Measurements from ENCODE around the gene TRABD2B. TPM values are rescaled to one million over a fixed set of nuclear protein-coding genes. Genes with fewer than 3 reads are reported as not detected.

The TRABD2B gene
- total RNA-seq, 1 experiment from 2014 or later = 10.3 TPM

GRCh38 chr1:47911892-47912291 lies 85.3 kb downstream of the TRABD2B start:
- Mint-ChIP-seq H3K9me3 (no peaks in the 10 kb centered on the region), H3K36me3 (no peaks in the 10 kb centered on the region), H3K27ac (no peak overlapping the region), H3K27me3 (ENCODE audit: low read depth) (no peaks in the 10 kb centered on the region), H3K4me3 (no peak overlapping the region), H3K4me1 (peaks cover 27% of the 10 kb centered on the region)
- CTCF ChIA-PET = no interaction called here
- no peak for DNase-seq (ENCODE audit: low spot score)
- no peak for ATAC-seq
- TF ChIP-seq ZMAT4 (CRISPR knock-in tag; IDR thresholded peaks at IDR 0.05) (no peak), ZNF423 (CRISPR knock-in tag; IDR thresholded peaks at IDR 0.05) (no peak), NR2C2 (CRISPR knock-in tag; IDR thresholded peaks at IDR 0.05) (no peak), ERG (CRISPR knock-in tag; IDR thresholded peaks at IDR 0.05) (no peak), ATF6 (CRISPR knock-in tag; IDR thresholded peaks at IDR 0.05) (no peak), NFYB (CRISPR knock-in tag; conservative IDR thresholded peaks at IDR 0.05; ENCODE audit: low read depth) (no peak), JAZF1 (CRISPR knock-in tag; IDR thresholded peaks at IDR 0.05) (no peak), MXD4 (CRISPR knock-in tag; IDR thresholded peaks at IDR 0.05; ENCODE audit: borderline replicate concordance) (no peak), E2F5 (CRISPR knock-in tag; IDR thresholded peaks at IDR 0.05) (no peak), USF1 (CRISPR knock-in tag; IDR thresholded peaks at IDR 0.05) (no peak), CREM (CRISPR knock-in tag; IDR thresholded peaks at IDR 0.05) (no peak)
- POLR2A ChIA-PET = no interaction called here

GRCh38 chr1:47911424-47911823 lies 85.8 kb downstream of the TRABD2B start:
- H3K36me3 Mint-ChIP-seq = no peaks in the 10 kb centered on the region
- ATAC-seq (no peak), DNase-seq (ENCODE audit: low spot score) (no peak)
- peaks cover 23% of the 10 kb centered on the region for H3K4me1 Mint-ChIP-seq
- no peaks in the 10 kb centered on the region for H3K27me3 Mint-ChIP-seq (ENCODE audit: low read depth)
- H3K27ac Mint-ChIP-seq = no peak overlapping the region
- POLR2A ChIA-PET = no interaction called here
- no peak overlapping the region for H3K4me3 Mint-ChIP-seq
- CTCF ChIA-PET = no interaction called here
- H3K9me3 Mint-ChIP-seq = no peaks in the 10 kb centered on the region
- TF ChIP-seq TEAD1 (CRISPR knock-in tag; IDR thresholded peaks at IDR 0.05) (no peak), ZNF263 (CRISPR knock-in tag; IDR thresholded peaks at IDR 0.05; ENCODE audit: low read depth) (no peak), EMX1 (CRISPR knock-in tag; IDR thresholded peaks at IDR 0.05) (no peak), AFF4 (CRISPR knock-in tag; IDR thresholded peaks at IDR 0.05; ENCODE audit: borderline replicate concordance) (no peak), CREB1 (CRISPR knock-in tag; IDR thresholded peaks at IDR 0.05) (no peak), ESRRA (CRISPR knock-in tag; IDR thresholded peaks at IDR 0.05; ENCODE audit: borderline replicate concordance) (no peak), ZNF219 (CRISPR knock-in tag; IDR thresholded peaks at IDR 0.05; ENCODE audit: borderline replicate concordance) (no peak), PREB (CRISPR knock-in tag; IDR thresholded peaks at IDR 0.05; ENCODE audit: borderline replicate concordance) (no peak), NR2C2 (CRISPR knock-in tag; IDR thresholded peaks at IDR 0.05) (no peak), ZNF532 (CRISPR knock-in tag; IDR thresholded peaks at IDR 0.05; ENCODE audit: borderline replicate concordance) (no peak), PRRX2 (CRISPR knock-in tag; IDR thresholded peaks at IDR 0.05) (no peak), FOXJ3 (CRISPR knock-in tag; IDR thresholded peaks at IDR 0.05; ENCODE audit: borderline replicate concordance) (no peak)

All from WTC11 (cell line).